Right atrium auricular region (tissue), 2 donors: ENCODE data around the gene ACSBG1. TPM values are rescaled to one million over a fixed set of nuclear protein-coding genes. Genes with fewer than 3 reads are reported as not detected.
A peak's percentile ranks its signal among the peaks of the same experiment; 100 is the strongest.

ENCODE experiments used
- DNase-seq: peaks from one replicate; pipeline ENCODE4 v3.0.0-alpha.2; 2019; ENCODE audit warnings: low spot score
- H3K27ac ChIP-seq, 2 donors: fragments of 200-600 bp; sonication (generic); 1 replicate in 1 of 2; 2 replicates in 1 of 2; pipeline ENCODE4 v1.5.1; 2016 to 2019
- H3K27me3 ChIP-seq, 2 donors: fragments of 200-600 bp; sonication (generic); one replicate each; pipeline versions ENCODE4 v1.5.1 to v1.6.0; 2017 to 2019
- H3K36me3 ChIP-seq: fragments of 200-600 bp; sonication (generic); one replicate; pipeline ENCODE4 v1.5.1; 2016
- H3K4me1 ChIP-seq, 2 donors: fragments of 200-600 bp; sonication (generic); one replicate each; pipeline versions ENCODE4 v1.5.1 to v1.6.0; 2017 to 2019
- H3K4me3 ChIP-seq, 2 donors: fragments of 200-600 bp; sonication (generic); 1 replicate in 1 of 2; 2 replicates in 1 of 2; pipeline ENCODE4 v1.5.1; 2017 to 2019; ENCODE audit warnings: mild to moderate bottlenecking in 1 of 2, moderate library complexity in 1 of 2
- H3K9me3 ChIP-seq, 2 donors: fragments of 200-600 bp; sonication (generic); one replicate each; pipeline ENCODE4 v1.5.1; 2019
- CTCF ChIP-seq, 2 donors: fragments of 200-600 bp; sonication (generic); IDR thresholded peaks; one replicate each; pipeline ENCODE4 v1.5.1; 2019; ENCODE audit warnings: antibody characterized with exemption in 2 of 2
- total RNA-seq, 2 donors: library from RNA; depleted of rRNA; stranded (reverse); fragments of >200 nt; gene quantifications; one replicate each; pipeline ENCODE4 v1.1.0, GENCODE V29; 2016

Gene ACSBG1
- total RNA-seq, 2 donors from 2014 or later, result not detected

- no peak overlapping the region for H3K4me3 ChIP-seq
- H3K36me3 ChIP-seq, result no peaks in the 10 kb centered on the region
- no peak for DNase-seq
- peaks cover 0 to 31% of the 10 kb centered on the region in 2 donors for H3K4me1 ChIP-seq
- H3K27me3 ChIP-seq, result no peaks in the 10 kb centered on the region
- no peak for TF ChIP-seq CTCF (IDR thresholded peaks at IDR 0.05)
- H3K9me3 ChIP-seq, result no peaks in the 10 kb centered on the region
- H3K27ac ChIP-seq, result peak overlapping the region in 1 of 2 donors; percentile 93
Observed at GRCh38 chr15:78201281-78202190, 32.8 kb downstream of the ACSBG1 start.

GRCh38 chr15:78200276-78200930 lies 34.0 kb downstream of the ACSBG1 start:
- H3K4me3 ChIP-seq, result no peak overlapping the region
- no peak for TF ChIP-seq CTCF (IDR thresholded peaks at IDR 0.05)
- H3K27me3 ChIP-seq, result no peaks in the 10 kb centered on the region
- peaks cover 0 to 20% of the 10 kb centered on the region in 2 donors for H3K4me1 ChIP-seq
- H3K27ac ChIP-seq, result no peak overlapping the region
- no peak for DNase-seq
- H3K9me3 ChIP-seq, result no peaks in the 10 kb centered on the region
- no peaks in the 10 kb centered on the region for H3K36me3 ChIP-seq

GRCh38 chr15:78197632-78198031 lies 36.7 kb downstream of the ACSBG1 start:
- Histone ChIP-seq H3K36me3 (no peaks in the 10 kb centered on the region), H3K9me3 (no peaks in the 10 kb centered on the region), H3K4me1 (no peaks in the 10 kb centered on the region), H3K27me3 (no peaks in the 10 kb centered on the region), H3K27ac (no peak overlapping the region), H3K4me3 (no peak overlapping the region)
- DNase-seq, result no peak
- no peak for TF ChIP-seq CTCF (IDR thresholded peaks at IDR 0.05)

DNA sequence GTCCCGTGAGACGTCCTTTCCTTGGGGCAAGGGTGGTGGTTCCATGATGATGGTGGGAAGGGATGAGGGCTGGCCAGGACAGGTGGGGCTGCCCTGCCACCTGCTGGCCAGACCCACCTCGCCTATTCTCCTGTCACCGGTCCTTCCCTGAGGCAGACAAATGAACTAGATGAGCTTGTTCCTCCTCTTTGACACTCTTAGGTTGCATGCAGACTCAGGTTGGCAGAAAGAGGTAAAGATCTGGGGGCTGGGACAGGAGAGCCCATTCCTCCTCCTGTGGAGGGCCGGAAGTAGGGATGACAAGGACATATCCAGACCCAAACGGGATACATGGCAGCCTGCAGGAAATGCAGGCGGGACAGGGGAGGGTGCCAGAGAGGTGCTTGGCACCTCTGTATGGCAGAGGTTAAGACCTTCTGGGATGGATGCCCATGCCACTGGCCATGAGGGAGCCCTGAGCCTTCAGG lies 38.6 kb downstream of the ACSBG1 start:
- H3K27me3 ChIP-seq, result no peaks in the 10 kb centered on the region
- DNase-seq, result no peak

DNA sequence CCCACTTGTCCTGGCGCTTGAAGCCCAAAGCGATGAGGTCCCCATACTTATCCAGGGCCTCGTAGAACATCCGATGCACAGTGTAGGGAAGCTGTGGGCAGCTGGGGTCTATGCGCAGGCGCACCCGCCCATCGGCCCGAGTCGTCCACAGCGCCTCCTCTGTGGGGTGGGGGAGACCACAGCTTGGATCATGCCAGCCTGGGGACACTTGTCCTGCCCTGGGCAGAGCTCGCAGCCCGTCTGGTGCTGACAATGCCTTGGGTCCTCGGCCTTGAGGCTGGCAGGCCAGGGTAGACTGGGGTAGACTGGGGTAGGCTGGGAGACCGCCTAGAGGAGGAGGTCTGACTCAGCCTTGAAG lies 39.8 kb downstream of the ACSBG1 start:
- no peaks in the 10 kb centered on the region for H3K27me3 ChIP-seq
- H3K36me3 ChIP-seq, result no peaks in the 10 kb centered on the region
- H3K4me1 ChIP-seq, result no peaks in the 10 kb centered on the region
- no peak overlapping the region for H3K4me3 ChIP-seq
- H3K9me3 ChIP-seq, result no peaks in the 10 kb centered on the region
- H3K27ac ChIP-seq, result no peak overlapping the region
- no peak for DNase-seq
- TF ChIP-seq CTCF (IDR thresholded peaks at IDR 0.05), result no peak

More for the DNA sequence above, 38.6 kb downstream of the ACSBG1 start:
- H3K4me3 ChIP-seq, result no peak overlapping the region
- no peaks in the 10 kb centered on the region for H3K36me3 ChIP-seq
- no peaks in the 10 kb centered on the region for H3K9me3 ChIP-seq
- TF ChIP-seq CTCF (IDR thresholded peaks at IDR 0.05), result peak; percentile 45 to 72
- H3K27ac ChIP-seq, result no peak overlapping the region
- no peaks in the 10 kb centered on the region for H3K4me1 ChIP-seq
